ENCODE data around the gene IFITM1. TPM values are rescaled to one million over a fixed set of nuclear protein-coding genes. Genes with fewer than 3 reads are reported as not detected.
"Not testable (repeated sequence)": the region's sequence is repeated elsewhere in the genome, so short reads cannot be mapped to it uniquely, and the experiment has no call there.

IFITM1 gene
- total and polyA plus RNA-seq, 2 of the 13 experiments (the other 11 are each of a cell fraction or from before 2014, with no cell fraction given) = 0.38 to 11.1 TPM

GRCh38 chr11:307766-308708 lies 5.8 kb upstream of the IFITM1 start, which contains the start of gene IFITM2:
TSS of gene IFITM2 (plus strand) at chr11:307816. CDS start at chr11:308193, 377 bp downstream.
- Histone ChIP-seq H3K4me2 (ENCODE audit: low read depth, low read length) (peak within 1 kb of the TSS; percentile 83), H3K4me1 (ENCODE audit: insufficient read depth, low read length) (peaks cover 61% of the 10 kb centered on the region), H3K9ac (ENCODE audit: insufficient read depth, low read depth, low read length) (peak within 1 kb of the TSS; percentile 42), H3K27ac (ENCODE audit: extremely low read length, insufficient read depth, low read length) (peak within 1 kb of the TSS; percentile 43), H3K4me3 (replicated peaks in 1 of 3; ENCODE audit: insufficient read depth in 1 of 3, low read depth in 2 of 3, low read length in 3 of 3) (peak within 1 kb of the TSS; percentile 48 to 69 (median 50); a peak in 5 of 6 replicates)
- H3K36me3 ChIP-seq (replicated peaks in 1 of 2; ENCODE audit: control insufficient read depth in 1 of 2, insufficient read depth in 2 of 2, low read length in 2 of 2); H3K9me3 ChIP-seq (ENCODE audit: low read length); H2AFZ ChIP-seq (ENCODE audit: low read length); H4K20me1 ChIP-seq (ENCODE audit: insufficient read depth, low read length); CTCF ChIA-PET (ENCODE audit: low intra/inter-chr PET ratio, low total read pairs); in situ Hi-C loops (cut with HindIII; ENCODE audit: extremely low pct_ligation_motif_present, low pct_unique_long_range_greater_than_20kb); H3K79me2 ChIP-seq (ENCODE audit: insufficient read depth, low read length); H3K27me3 ChIP-seq (ENCODE audit: control insufficient read depth in 1 of 2, insufficient read depth in 2 of 2, low read length in 2 of 2); TF ChIP-seq LCORL (IDR thresholded peaks at IDR 0.05): not testable (repeated sequence)
- DNase-seq (ENCODE audit: low spot score) (peak; percentile 83), ATAC-seq (peak; percentile 65), FAIRE-seq (peak; percentile 36)
- POLR2A ChIA-PET = interaction anchor here (0.6 to 1.9 kb wide), 10 partner anchors 9 to 101 kb away, joined by 3 to 12 read pairs (median 6); partner anchors contain the start of genes BET1L, IFITM3 and RIC8A
- TSS peak; percentile 87 for BruUV-seq (replicated peaks)
- intact Hi-C loops (cut with micrococcal nuclease; ENCODE audit: unreplicated experiment) = loop anchor here (5.0 kb wide), 1 partner anchor 49 kb away; no protein-coding TSS in a partner anchor
- 0% methylated on average over 3 of the region's 28 CpGs for whole genome bisulfite sequencing (ENCODE audit: low lambda C conversion rate)
- TF ChIP-seq TFAP4 (IDR thresholded peaks at IDR 0.05; ENCODE audit: borderline replicate concordance, low read depth) (peak; percentile 11; the same call in 1 of the 2 replicates), ERF (CRISPR knock-in tag; IDR thresholded peaks at IDR 0.05) (0 out of 2 replicates have a peak, but pooled peaks have one; percentile 28), TEAD3 (CRISPR knock-in tag; optimal IDR thresholded peaks at IDR 0.05; ENCODE audit: borderline replicate concordance) (peak; percentile 77), HDAC1 (CRISPR knock-in tag; IDR thresholded peaks at IDR 0.05) (peak; percentile 33), FOXA3 (CRISPR knock-in tag; IDR thresholded peaks at IDR 0.05) (peak; percentile 48), LCORL (CRISPR knock-in tag; IDR thresholded peaks at IDR 0.05) (0 out of 2 replicates have a peak, but pooled peaks have one; percentile 31), SALL1 (CRISPR knock-in tag; IDR thresholded peaks at IDR 0.05) (peak; percentile 37; the same call in 1 of the 2 replicates), SIN3A (IDR thresholded peaks at IDR 0.05; ENCODE audit: borderline replicate concordance, low read depth, low read length) (peak; percentile 33; the same call in 1 of the 2 replicates), ZNF350 (CRISPR knock-in tag; IDR thresholded peaks at IDR 0.05; ENCODE audit: borderline replicate concordance, low read depth) (0 out of 2 replicates have a peak, but pooled peaks have one; percentile 22), ELF3 (CRISPR knock-in tag; IDR thresholded peaks at IDR 0.05) (peak; percentile 74), POLR2A (IDR thresholded peaks at IDR 0.05; ENCODE audit: insufficient read depth in 1 of 2, low read depth in 2 of 2, low read length in 2 of 2) (peak in 1 of 2 experiments; percentile 52; a peak in 1 of 4 replicates), DRAP1 (CRISPR knock-in tag; IDR thresholded peaks at IDR 0.05) (peak; percentile 47; the same call in 1 of the 2 replicates), SIX4 (CRISPR knock-in tag; IDR thresholded peaks at IDR 0.05) (peak; percentile 80), ELF1 (CRISPR knock-in tag; IDR thresholded peaks at IDR 0.05) (0 out of 2 replicates have a peak, but pooled peaks have one; percentile 18), TGIF2 (CRISPR knock-in tag; IDR thresholded peaks at IDR 0.05) (peak; percentile 57; the same call in 1 of the 2 replicates), ETV5 (CRISPR knock-in tag; IDR thresholded peaks at IDR 0.05; ENCODE audit: borderline replicate concordance) (peak; percentile 37; the same call in 1 of the 2 replicates), ETV6 (CRISPR knock-in tag; conservative IDR thresholded peaks at IDR 0.05) (peak; percentile 46; the same call in 1 of the 2 replicates)
- TF ChIP-seq, protein P1, sequence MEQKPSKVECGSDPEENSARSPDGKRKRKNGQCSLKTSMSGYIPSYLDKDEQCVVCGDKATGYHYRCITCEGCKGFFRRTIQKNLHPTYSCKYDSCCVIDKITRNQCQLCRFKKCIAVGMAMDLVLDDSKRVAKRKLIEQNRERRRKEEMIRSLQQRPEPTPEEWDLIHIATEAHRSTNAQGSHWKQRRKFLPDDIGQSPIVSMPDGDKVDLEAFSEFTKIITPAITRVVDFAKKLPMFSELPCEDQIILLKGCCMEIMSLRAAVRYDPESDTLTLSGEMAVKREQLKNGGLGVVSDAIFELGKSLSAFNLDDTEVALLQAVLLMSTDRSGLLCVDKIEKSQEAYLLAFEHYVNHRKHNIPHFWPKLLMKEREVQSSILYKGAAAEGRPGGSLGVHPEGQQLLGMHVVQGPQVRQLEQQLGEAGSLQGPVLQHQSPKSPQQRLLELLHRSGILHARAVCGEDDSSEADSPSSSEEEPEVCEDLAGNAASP (CRISPR knock-in tag; IDR thresholded peaks at IDR 0.05; ENCODE audit: borderline replicate concordance) = peak; percentile 44; the same call in 1 of the 2 replicates
- TF ChIP-seq, protein P2, sequence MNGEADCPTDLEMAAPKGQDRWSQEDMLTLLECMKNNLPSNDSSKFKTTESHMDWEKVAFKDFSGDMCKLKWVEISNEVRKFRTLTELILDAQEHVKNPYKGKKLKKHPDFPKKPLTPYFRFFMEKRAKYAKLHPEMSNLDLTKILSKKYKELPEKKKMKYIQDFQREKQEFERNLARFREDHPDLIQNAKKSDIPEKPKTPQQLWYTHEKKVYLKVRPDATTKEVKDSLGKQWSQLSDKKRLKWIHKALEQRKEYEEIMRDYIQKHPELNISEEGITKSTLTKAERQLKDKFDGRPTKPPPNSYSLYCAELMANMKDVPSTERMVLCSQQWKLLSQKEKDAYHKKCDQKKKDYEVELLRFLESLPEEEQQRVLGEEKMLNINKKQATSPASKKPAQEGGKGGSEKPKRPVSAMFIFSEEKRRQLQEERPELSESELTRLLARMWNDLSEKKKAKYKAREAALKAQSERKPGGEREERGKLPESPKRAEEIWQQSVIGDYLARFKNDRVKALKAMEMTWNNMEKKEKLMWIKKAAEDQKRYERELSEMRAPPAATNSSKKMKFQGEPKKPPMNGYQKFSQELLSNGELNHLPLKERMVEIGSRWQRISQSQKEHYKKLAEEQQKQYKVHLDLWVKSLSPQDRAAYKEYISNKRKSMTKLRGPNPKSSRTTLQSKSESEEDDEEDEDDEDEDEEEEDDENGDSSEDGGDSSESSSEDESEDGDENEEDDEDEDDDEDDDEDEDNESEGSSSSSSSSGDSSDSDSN (CRISPR knock-in tag; IDR thresholded peaks at IDR 0.05) = peak; percentile 43
